ENCODE data around the gene VSTM4.

The VSTM4 gene

GRCh38 chr10:49116509-49117375 is 1.4 kb upstream of the VSTM4 start:
- DNase-seq (ENCODE audit: low read depth), result no peak

GRCh38 chr10:49115796-49116508 is 630 bp upstream of the VSTM4 start:
- no peak for DNase-seq (ENCODE audit: low read depth)

GRCh38 chr10:49114718-49115014 is 656 bp downstream of the VSTM4 start:
- no peak for DNase-seq (ENCODE audit: low read depth)

- DNase-seq (ENCODE audit: low read depth), result no peak
Observed at GRCh38 chr10:49113741-49114141, 1.6 kb downstream of the VSTM4 start.

- no peak for DNase-seq (ENCODE audit: low read depth)
Observed at GRCh38 chr10:49112851-49113250, 2.5 kb downstream of the VSTM4 start.

- DNase-seq (ENCODE audit: low read depth), result no peak
Observed at GRCh38 chr10:49112098-49112497, 3.2 kb downstream of the VSTM4 start.

GRCh38 chr10:49111320-49111698 is 4.0 kb downstream of the VSTM4 start:
- DNase-seq (ENCODE audit: low read depth), result no peak

GRCh38 chr10:49110684-49111319 is 4.5 kb downstream of the VSTM4 start:
- DNase-seq (ENCODE audit: low read depth), result no peak

GRCh38 chr10:49109669-49110340 is 5.5 kb downstream of the VSTM4 start:
- no peak for DNase-seq (ENCODE audit: low read depth)

GRCh38 chr10:49108656-49109055 is 6.7 kb downstream of the VSTM4 start:
- no peak for DNase-seq (ENCODE audit: low read depth)

- DNase-seq (ENCODE audit: low read depth), result no peak
Observed at GRCh38 chr10:49107887-49108267, 7.4 kb downstream of the VSTM4 start.

GRCh38 chr10:49107111-49107886 is 8.0 kb downstream of the VSTM4 start:
- no peak for DNase-seq (ENCODE audit: low read depth)

- DNase-seq (ENCODE audit: low read depth), result no peak
Observed at GRCh38 chr10:49106451-49106850, 8.9 kb downstream of the VSTM4 start.

- no peak for DNase-seq (ENCODE audit: low read depth)
Observed at GRCh38 chr10:49105076-49105475, 10.2 kb downstream of the VSTM4 start.

GRCh38 chr10:49104323-49104722 is 11.0 kb downstream of the VSTM4 start:
- no peak for DNase-seq (ENCODE audit: low read depth)

- no peak for DNase-seq (ENCODE audit: low read depth)
Observed at GRCh38 chr10:49103761-49104160, 11.6 kb downstream of the VSTM4 start.

GRCh38 chr10:49099046-49099445 is 16.3 kb downstream of the VSTM4 start:
- no peak for DNase-seq (ENCODE audit: low read depth)

GRCh38 chr10:49096890-49097445 is 18.4 kb downstream of the VSTM4 start:
- DNase-seq (ENCODE audit: low read depth), result no peak

- no peak for DNase-seq (ENCODE audit: low read depth)
Observed at GRCh38 chr10:49094646-49095045, 20.7 kb downstream of the VSTM4 start.

GRCh38 chr10:49093922-49094321 is 21.4 kb downstream of the VSTM4 start:
- DNase-seq (ENCODE audit: low read depth), result no peak

GRCh38 chr10:49092477-49092876 is 22.8 kb downstream of the VSTM4 start:
- DNase-seq (ENCODE audit: low read depth), result no peak

Measured in iris pigment epithelial cell (primary cell).